CD4-positive, alpha-beta T cell treated with Interleukin-6 for 4 hours (primary cell): Measurements from ENCODE around the gene TAF7L.

ENCODE experiments used
- DNase-seq: peaks from one replicate; pipeline ENCODE4 v3.0.0-alpha.2; 2020; ENCODE audit warnings: mixed read lengths

Gene TAF7L

DNA sequence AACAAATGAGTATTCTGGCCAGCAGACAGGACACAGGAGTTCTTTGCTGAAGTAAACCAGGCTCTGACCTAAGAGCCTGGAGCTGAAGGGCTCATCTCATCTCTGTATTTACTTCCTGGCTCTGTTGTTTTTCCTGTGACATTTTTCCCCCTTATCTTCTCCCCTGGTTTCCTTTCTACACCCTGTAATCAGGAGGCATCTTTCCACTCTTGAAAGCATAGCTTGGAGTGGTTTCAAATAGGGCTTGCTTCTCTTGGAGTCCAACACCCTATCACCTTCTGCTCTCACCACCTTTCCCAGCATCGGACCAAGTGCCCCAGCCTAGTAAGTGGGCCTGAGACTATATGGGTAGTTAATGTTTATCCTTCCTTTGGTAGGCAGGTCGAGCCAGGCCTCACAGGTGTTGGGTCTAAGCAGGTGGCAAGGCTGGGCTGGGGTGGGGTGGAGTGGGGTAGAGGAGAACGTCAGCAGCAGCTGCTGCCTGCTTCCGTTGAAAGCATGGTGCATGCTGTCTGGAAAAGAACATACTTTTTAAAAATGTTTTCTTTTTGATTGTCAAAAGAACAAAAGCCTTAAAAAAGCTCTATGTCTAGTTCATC is 70.4 kb downstream of the TAF7L start:
- DNase-seq, result no peak

DNA sequence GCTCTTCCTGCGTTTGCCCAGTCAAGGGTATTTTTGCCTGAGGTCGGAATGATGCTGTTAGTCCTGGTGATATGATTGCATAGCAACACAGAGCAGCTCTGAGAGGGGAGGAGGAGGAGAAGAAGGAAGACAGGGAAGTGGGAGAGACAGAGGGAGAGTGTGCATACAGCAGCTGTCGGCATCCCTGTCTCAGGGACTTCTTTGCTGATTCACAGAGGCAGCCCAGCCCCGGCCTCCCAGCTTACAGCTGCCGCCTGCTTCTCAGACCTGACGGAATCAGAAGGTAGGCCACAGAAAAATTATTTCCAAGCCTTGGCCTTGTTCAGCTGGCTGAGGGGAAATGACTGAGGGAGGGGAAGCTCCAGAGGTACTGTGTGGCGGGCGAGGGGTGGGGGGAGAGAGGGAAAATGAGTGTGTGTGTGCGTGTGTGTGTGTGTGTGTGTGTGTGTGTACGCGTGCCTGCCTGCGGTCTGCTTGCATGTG is 71.2 kb downstream of the TAF7L start:
- no peak for DNase-seq

DNA sequence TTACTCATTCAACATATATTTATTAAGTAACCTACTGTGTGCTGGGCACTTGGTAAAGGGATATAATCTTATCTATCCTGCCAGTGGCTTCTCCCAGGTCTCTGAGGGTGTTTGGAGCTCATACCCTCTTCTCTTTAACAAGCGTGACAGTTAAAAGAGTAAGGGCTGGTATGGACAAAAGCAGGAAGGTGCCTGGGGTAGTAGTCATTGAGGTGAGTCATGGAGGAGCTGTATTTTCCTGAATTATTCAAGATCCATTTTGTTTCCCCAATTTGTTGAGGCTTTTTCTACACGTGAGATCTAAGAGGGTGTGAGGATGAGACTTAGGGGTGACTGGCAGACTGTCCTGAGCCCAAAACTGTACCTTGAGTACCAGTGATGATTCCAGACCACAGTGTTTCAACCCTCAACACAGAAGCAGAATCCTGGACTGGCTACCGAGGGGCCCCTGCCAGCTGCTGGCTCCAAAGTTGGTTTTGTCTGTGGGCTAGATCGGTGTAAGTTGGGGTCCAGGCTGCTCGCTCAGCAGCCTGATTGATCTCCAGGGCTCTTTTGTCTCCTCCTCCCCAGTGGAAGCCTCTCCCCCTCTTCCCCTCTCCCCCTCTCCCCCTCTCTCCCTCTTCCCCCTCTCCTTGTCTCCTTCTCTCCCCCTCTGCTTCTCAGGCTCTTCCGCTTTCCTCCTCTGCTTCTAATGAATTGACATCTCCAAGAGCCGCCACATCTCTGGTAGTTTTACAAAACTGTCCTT is 71.8 kb downstream of the TAF7L start, which contains the start of gene DRP2:
DRP2 (plus strand) TSS at position 671 of the 748 bp plus-strand sequence. CDS start 11,862 bp downstream, outside the sequence.
- DNase-seq, result no peak
